Fibroblast of skin of left biceps (primary cell): Measurements from ENCODE around the gene ADAMTS8.
A peak's percentile ranks its signal among the peaks of the same experiment; 100 is the strongest.

Source experiments
- DNase-seq, 2 experiments: peaks; one replicate each; pipeline ENCODE4 v3.0.0-alpha.2; 2013; ENCODE audit warnings: low read depth in 2 of 2

The ADAMTS8 gene

GRCh38 chr11:130397780-130398179, 30.6 kb downstream of the ADAMTS8 start:
- no peak for DNase-seq

DNA sequence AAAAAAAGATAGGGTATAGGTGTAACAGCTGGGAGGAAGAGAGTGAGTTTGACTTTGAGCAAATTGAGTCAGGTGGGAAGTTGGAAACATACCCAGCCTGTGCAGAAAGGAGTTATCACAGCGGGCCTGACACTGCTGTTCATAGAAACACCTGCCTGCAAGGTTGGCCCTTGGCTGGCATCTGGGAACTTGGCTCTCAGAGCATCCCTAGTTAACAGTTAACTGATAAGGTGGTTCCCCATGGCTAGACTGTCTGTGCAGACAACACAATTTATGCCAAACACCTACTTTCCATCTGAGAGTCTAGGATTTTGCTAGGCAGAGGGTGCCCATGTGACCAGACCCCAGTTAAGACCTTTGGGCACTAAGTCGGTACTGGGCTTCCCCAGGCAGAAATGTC, 31.4 kb downstream of the ADAMTS8 start:
- no peak for DNase-seq

DNA sequence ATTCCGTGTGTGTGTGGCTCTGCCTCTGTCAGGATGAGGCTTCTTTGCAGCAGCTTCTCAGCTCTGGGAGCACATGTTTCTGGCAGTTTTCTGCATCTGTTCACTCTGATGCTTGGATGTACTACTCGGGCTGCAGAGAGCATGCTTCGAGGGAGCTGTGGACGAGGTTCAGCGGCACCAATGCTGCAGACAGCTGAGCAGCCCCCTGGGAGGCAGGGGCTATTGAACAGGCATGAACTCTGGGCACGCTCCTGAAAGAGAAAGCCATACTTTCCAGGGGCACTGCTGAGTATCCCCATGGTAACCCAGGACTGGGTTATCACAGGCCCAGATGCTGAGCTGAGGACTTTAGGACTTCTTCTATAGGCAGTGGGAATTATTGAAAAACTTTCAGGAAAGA, 33.8 kb downstream of the ADAMTS8 start:
- DNase-seq, result no peak

DNA sequence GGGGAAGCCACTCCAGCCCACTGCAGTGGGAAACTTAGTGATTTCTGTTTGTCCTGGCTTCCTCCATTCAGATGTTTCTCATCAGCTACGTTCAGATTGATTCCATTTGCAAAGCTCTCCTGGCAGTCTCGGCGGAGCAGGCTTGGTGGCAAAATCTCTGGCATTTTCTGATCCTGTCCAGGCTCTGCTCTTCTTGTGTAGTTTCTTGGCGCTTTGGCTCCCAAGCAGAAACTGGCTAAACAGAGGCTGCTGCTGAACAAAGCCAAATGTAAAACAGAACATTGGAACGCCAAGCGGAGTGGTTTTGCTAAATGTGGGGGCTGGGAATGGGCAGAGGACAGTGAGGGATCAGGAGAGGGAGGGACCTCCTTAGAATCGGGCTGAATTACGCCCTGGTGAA, 36.7 kb downstream of the ADAMTS8 start:
- no peak for DNase-seq

GRCh38 chr11:130390071-130390758, 38.2 kb downstream of the ADAMTS8 start:
- peak in 1 of 2 experiments; percentile 33 for DNase-seq

DNA sequence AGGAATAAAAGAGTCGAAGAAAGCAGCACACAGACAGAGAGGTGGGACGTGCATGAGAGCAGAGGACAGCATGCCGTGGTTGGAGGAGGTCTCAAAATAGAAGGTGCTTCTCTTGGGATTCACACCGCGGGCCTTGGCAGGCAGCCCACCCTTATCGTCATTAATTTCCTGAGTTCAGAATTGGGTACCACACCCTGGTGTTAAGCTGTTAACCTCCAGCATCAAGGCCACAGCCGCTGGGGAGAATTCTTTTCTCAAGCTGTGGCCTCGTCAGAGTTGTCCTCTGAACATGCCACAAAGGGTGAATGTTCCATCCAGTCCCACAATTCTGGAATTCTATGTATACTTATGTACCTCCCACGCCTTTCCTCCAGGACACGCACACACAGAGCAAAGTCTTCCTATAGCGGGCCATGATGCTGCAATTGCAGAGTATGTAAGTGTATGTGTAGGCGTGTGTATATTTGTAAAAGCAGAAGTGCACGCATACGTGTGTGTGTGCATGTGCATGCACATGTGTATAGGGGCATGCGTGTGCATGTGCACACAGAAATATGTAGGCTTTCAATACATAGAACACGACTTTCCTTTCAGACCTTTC, 39.0 kb downstream of the ADAMTS8 start:
- DNase-seq, result no peak

DNA sequence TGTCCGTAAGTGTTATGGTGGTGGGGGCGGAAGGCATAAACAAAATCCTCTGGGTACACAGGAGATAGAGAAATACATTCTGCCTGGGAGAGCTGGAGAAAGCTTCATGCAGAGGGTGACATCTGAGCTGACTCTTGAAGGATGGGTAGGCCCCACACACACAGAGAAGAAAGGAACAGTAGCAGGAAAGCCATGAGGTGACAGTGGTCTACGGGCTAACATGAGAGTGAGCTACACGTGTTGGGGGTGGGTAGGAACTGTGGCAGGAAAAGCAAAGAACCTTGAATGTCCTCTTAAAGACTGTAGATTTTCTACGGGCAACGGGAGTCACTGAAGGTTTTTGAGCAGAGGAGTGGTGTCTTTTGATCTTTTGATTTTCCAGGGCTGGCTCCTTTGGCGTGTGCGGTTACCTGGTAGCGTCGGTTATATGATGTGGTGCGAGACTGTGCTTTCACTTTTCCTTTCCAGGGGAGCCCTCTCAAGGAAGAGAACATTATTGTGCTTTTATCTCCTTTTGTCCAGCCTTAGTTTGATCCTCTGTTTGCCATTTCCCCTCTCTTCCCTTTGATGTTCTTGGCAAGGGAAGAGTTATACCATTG, 39.7 kb downstream of the ADAMTS8 start:
- no peak for DNase-seq

DNA sequence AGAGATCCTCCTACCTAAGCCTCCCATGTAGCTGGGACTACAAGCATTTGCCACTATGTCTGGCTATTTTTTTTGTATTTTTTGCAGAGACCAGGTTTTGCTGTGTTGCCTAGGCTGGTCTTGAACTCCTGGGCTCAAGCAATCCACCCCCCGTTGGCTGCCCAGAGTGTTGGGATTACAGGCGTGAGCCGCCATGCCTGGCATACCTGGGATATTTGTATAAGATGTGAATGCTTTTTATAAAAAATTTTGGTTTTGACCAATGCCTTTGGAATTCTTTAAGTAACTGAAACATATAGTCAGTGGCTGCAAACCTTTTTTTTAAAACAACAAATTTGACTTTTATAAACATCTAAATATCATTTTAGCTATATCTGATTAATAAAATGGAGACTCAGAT, 42.4 kb downstream of the ADAMTS8 start:
- DNase-seq, result peak in 1 of 2 experiments; percentile 25

- peak; percentile 99 to 100 for DNase-seq
These were observed 44.8 kb downstream of the ADAMTS8 start for GRCh38 chr11:130383344-130384211.

GRCh38 chr11:130381317-130381716, 47.1 kb downstream of the ADAMTS8 start:
- no peak for DNase-seq

DNA sequence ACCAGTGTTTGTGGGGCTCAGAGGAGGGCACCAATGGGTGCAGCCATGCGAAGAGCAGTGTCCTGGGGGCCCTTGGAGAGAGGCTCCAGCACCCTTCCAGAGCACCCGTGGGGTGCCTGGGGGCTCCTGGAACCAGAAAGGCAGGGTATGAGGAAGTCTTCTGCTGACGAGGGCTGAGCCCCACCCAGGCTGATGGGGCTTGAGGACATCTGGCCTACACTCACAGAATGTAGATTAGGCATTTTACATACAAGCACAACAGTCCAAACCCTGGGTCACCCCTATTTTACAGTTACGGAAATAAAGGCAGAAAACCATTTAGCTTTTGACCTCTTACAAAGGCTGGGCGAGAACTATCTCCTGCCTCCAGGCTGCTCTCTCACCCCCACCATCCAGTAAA, 47.6 kb downstream of the ADAMTS8 start:
- no peak for DNase-seq

GRCh38 chr11:130379276-130379675, 49.1 kb downstream of the ADAMTS8 start:
- no peak for DNase-seq

- no peak for DNase-seq
These were observed 57.4 kb downstream of the ADAMTS8 start for GRCh38 chr11:130370845-130371590.

GRCh38 chr11:130369713-130370112, 58.7 kb downstream of the ADAMTS8 start:
- DNase-seq, result no peak

GRCh38 chr11:130369141-130369691, 59.2 kb downstream of the ADAMTS8 start:
- no peak for DNase-seq

DNA sequence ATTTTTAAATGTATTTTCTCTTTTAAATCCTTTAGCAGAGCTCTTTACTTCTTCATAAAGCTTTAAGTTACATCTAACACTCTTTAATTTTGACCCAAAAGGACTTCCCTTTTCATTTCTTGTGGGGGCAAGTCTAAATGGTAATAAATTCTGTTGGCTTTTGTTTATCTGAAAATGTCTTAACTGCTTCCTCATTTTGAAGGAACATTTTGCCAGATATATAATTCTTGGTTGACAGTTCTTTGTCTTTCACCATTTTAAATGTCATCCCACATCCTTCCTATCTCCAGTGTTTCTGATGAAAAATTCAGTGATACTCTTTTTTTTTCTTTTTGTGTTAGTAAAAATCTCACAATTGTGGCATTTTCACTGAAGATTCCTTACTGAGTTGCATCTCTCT, 69.0 kb downstream of the ADAMTS8 start:
- DNase-seq, result no peak

DNA sequence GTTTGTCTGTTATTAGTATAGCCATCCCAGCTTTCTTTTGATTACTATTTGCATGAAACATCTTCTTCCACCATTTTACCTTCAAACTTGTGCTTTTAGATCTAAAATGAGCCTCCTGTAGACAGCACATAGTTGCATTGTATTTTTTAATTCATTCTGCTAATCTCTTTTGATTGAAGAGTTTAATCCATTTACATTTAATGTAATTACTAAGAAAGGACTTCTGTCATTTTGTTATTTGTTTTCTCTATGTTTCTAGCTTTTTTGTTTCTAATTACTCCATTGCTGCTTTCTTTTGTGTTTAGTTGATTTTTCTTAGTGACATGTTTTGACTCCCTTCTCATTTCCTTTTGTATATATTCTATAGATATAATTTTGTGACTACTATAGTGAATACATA, 70.0 kb downstream of the ADAMTS8 start:
- no peak for DNase-seq
